ENCODE results near the gene FBN1.

FBN1 gene

DNA sequence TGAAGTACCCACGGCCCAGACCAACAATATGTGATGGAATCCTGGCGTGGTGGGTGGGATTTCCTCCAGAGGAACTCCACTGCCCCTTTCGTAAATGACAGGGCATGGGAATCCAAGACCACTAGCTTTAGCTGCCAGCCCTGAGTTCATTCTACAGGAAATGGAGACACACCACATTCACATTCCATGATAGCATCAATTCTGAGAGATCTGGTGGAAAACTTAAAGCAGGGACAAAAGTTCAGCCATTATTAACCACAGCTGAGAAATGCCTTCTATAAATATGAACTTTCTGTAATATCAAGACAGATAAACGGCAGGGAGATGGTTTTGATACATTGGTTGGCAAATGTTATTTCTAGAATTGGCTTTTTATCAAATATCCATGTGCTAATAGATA, 98.2 kb downstream of the FBN1 start:
- no peak for DNase-seq

GRCh38 chr15:48546296-48546695, 99.2 kb downstream of the FBN1 start:
- DNase-seq: no peak

GRCh38 chr15:48544778-48545177, 100.7 kb downstream of the FBN1 start:
- DNase-seq: no peak

DNA sequence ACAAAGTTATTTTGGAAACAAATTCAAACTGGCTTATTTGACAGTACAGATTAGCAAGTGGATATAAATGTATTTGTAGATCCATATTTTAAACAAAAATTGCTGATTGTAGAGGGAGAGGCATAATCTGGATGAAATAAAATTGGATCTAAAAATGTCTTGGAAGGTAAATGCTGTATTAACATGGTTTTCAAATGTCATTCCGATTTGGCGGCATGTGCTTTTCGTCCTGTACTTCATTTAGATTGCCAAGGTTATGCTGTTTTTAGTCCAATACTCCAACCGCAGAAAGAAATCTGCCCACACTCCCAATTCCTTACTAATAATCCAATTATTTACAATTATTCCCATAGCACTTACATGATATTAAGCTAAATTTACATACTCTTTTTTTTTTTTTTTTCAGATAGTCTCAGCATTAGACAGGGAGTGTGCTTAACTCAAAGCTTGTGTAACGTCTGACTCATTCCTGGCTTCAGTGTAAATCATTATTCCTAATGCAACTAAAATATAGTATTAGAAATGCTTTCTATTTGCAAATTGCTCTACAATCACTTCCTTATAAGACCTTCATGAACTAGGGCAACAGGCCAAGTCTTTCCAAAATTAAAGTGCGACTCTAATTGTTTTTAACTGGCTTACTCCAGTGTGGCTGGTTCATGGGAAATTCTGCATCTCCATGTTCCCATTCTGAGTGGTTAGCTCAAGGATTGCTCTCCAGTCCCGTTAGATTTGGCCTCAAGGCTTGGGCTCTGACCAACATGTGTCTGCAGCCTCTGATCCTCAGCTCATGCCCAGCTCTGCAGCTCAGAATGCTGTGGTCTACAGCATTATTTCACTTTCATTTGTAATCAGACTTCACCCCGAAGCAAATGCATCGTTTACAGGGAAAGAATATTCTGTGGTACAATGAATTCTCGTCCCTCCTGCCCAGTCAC, 103.9 kb downstream of the FBN1 start:
- no peak for DNase-seq

DNA sequence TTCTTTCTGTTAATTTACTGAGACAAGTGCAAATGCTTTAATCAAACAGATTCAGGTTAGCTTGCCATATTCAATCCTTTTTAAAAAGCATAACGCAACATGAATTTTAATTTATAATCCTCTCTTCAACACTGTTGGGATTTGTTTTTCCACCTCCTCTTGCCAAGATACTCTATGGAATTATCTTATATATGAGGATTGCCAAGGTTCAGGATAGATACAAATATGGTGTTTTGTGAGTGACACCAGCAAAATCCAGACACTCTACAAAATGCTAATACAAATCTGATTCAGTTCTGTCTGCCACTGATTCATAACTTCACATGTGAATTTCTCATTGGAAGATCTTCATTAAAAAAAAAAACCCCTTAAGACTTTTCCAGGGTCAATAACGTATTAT, 104.8 kb downstream of the FBN1 start:
- no peak for DNase-seq

DNA sequence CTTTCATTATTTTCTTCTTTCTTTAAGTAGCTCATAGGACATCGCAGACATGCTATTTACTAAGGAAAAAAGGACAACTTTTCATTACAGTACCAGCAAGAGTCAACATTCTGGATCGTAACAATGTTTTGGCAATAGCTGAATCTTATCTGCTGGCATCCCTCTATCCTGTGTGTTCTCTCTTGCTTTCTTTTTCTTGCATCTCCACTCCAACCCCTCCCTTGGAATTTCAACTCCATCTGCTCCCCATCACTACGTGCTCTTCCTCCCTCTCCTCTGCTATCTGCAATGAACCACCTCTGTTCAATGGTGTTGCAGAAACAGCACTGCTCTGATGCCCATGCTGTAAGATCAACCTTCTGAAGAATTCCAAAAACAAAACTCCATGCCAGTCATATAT, 106.6 kb downstream of the FBN1 start:
- no peak for DNase-seq

DNA sequence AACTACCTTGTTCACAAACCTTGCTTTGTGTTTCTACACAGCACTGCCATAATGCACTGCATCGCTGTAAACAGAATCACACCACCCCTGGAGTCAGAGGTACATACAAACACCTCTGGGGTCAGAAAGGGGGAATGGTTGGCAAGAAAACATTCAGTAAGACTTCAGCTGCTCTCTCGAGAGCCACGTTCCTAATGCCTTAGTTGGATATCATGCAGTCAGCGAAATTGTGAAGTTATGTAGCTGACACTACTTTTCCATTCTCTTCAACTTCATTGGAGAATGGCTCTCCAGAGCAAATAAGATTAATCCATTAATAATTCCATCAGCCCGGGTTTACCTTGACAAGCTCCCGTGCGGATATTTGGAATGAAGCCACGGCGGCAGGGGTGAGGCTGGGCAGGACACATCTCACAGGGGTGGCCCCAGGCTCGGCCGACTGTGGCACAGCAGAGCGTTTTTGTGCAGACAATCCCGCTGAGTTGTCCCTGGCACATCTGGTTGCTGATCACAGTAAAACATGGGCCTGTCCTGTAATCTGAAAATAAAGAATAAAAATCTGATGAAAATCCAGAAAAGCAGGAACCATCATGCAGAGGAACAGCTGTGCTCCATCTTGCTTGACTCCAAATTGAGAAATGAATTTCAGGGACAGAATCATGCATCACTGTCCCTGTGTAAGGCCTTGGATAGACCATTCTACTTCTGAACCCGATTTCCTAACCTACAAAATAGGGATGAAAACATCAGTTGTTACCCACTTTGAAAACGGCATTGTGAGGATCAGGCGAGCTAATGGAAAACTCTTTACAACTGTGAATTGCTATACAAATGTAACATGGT, 108.0 kb downstream of the FBN1 start:
- DNase-seq: no peak

DNA sequence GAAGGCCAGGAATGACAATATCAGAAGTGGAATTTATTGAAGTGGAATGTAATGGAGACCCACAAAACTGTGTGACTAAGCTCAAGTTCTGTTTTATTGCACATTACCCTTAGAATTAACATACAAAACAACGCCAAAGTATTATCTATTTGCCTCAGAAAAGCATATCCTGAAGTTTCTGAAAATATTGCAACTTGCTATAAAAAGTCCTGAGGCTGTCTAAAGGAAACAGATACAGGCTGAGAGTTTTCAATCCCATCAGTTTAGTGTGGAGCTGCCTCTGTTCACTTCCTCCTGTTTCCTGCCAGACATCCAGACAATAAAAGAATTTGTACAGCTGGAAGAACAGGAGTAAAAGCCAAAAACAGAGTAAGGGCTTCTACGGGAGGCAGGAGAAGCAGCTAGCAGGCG, 108.8 kb downstream of the FBN1 start:
- DNase-seq: no peak

GRCh38 chr15:48533982-48534381, 111.5 kb downstream of the FBN1 start:
- DNase-seq: no peak

DNA sequence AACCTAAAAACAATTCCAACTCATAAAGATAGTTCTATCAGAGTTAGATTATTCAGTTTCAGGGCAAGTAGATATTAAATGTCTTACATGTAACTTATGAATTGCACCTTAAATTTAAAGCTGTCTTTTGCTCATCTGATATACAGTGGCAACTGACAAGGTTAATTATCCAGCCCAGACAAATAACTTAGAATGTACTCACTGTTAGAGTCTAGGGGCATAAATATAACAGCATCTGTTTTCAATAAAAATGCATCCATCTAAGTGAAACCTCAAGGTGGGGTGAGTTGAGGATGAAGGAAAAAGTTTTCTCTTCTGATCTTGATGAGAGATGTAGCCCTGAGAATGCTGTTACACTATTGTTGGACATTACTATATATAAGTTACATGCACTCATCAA, 112.6 kb downstream of the FBN1 start:
- no peak for DNase-seq

- no peak for DNase-seq
Observed at GRCh38 chr15:48530528-48530927, 115.0 kb downstream of the FBN1 start.

DNA sequence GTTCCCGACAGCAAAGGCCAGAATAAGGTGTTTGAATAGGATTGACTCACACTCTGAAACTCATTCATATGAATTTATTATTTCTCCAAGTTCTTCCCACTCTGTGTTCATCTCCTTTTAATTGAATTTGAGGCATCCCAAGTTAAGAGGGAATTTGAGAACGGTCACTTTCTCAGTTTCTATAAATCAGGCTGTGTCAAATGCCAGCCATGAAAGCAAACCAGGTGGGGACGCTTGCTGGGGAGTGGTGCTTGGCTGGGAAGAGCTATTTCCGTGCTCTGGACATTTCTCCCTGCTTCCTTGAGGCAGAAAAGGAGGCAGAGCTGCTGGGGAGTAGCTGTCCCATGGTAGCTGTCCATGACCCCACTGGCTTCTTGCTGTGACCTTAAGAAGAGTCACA, 116.6 kb downstream of the FBN1 start:
- DNase-seq: no peak

DNA sequence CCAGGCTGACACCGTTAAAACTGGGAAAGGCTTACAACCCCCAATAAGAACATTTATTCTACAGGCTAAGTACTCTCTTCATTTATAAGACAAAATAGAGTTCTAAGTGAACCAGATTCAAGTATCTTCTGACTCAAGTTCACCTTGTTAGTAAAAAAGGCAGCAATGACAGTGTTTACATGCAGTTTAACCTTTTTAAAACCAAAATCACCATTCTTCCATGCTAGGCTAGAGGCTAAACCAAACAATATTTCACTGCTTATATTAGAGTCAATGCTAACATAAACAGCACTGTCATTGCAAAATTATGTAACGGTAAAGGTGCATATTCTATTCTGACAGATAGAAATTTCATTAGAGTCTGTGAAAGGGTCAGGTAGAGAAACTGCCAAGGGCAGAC, 118.0 kb downstream of the FBN1 start:
- DNase-seq: no peak

DNA sequence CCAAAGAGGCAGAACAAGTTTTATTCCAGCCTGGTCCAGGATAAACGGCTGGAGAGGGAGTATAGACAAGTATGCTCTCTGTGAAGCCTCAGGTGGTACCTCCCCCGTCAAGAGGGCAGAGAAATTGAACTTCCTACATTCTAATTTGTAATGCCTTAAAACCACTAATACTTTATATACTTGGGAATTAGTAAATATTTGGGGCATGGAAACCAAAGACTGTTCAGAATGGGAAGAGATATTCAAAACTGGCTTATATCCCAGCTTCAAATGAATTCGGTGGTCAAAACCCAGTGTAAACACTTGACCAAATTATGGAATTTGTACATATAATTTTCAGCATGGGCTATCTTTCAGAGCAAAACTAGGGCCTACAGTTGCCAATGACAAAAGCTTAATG, 122.6 kb downstream of the FBN1 start:
- no peak for DNase-seq

- no peak for DNase-seq
Observed at GRCh38 chr15:48522123-48522522, 123.4 kb downstream of the FBN1 start.

DNA sequence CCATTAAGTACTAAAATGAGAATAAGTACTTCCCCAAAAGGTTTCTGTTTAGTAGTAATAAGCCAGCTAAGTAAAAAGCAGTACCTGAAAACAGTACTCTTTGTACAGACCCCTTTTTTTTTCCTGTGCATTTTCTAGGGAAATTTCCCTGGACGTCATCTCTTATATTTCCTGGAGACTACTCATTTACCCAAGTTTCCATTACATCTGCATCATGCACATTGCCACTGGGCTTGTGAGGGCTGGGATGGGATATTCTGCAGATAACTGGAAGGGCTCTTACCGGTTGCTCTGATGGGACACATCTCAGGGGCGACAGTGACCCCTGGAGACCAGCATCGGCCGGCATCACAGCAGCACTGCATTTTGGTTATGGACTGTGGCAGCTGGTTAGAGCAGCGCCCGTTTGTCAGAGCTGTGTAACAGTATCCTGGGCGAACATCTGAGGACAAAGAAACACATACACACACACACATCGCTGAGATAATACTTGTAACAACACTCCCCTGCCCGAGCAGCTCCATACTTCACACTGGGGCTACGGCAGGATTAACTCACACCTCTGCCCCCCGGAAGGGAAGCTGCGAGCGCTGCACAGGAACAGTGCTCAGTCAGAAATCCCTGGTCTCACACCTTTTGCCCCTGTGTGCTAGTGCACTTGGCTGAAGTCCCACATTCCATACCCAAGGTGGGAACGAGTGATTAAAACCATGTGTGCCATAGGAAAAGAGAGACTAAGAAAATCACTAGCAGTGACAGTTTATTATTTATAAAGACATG, 124.9 kb downstream of the FBN1 start:
- DNase-seq: no peak

DNA sequence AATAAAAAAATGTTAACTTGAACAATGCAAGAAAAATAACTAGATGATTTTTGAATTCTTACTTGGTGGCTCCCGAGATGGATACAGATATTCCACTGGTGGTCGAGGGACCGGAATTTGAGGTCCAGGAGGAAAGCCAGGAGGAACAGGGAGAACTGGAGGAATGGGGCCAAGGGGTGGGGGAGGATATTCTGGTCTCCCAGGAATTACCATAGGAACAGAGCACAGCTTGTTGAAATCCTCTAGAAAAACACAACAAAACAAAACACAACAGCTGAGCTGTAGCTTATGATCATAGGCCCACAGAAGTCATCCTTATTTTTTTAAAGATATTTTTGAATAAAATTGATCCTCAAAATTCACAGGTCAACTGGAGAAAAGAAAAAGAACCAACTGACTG, 129.4 kb downstream of the FBN1 start:
- no peak for DNase-seq

DNA sequence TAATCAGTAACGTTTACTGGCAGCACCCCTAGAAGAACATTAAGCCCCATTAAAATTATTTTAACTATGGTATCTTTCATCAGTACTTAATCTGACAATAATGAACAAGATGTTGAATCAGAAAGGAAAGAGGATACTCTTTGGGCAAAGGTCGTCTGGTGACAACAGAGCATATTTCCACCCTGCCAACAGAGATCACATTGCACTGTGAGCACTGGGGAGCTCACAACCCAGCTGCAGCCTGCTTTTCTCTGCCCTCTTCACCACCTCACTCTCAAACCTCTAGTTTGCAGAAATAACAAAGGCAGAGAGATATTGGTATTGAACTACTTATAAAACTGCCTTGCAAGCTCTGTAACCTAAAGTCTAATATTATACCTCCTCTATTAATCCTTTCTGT, 130.0 kb downstream of the FBN1 start:
- DNase-seq: no peak

DNA sequence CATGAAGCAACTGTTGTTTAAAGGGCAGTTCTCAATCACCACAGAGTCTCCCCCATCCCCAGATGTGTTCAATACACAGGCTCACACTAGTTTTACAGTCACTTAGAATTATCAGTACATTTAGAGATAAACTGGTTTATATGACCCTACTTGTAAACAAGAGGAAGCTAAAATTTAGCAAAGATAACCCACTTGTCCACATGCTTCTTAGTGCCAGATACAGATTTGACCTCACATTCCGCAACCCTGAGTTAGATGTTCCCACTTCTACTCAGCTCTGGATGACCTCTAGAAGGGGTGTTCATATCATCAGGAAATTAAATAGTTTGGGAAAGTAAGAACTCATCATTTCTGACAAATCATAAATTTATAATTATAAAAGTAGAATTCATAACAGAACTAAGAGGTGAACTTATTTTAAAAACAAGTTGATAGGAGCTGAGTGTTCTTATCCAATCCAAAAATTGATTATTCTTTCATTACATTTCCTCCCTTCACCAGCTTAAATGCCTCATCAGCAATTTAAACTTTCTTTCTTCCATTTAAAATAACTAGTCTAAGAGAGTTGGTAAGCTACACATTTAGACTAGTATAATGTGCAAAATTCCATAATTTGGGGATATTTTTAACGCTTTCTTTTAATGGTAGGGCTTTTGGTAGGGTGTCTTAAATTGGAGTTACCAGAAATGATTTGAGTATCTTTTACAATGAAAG, 131.2 kb downstream of the FBN1 start:
- DNase-seq: no peak

- DNase-seq: no peak
Observed at GRCh38 chr15:48510976-48511375, 134.5 kb downstream of the FBN1 start.

DNA sequence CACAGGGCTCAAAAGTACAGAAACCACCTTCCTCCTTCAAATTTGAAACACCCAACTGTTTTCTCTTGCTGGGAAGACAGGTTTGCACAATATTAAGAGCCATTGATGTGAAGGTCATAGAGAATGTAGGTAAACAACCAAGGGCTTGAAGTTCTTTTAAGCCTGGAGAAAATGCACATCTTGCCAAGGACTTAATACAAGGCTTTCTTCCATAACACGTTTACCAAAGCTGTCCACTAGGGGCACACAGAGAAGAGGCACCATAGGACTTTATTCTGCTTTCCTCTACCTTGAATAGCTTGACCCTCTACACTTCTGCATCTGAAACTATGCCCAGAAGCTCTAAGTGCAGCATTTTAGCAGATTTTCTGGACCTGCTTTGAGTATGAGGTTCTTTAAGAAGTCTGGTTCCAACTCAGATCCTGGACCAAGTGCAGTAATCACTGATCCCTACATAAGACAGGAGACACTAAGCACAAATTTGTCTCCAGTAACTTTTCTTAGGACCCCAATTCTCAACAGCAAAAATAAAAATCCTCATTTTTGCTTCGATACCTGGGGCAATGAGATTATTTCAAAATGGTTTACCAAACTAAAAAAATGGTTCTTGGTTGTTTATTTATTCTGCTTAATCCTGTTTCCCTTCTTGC, 138.0 kb downstream of the FBN1 start:
- DNase-seq: no peak

DNA sequence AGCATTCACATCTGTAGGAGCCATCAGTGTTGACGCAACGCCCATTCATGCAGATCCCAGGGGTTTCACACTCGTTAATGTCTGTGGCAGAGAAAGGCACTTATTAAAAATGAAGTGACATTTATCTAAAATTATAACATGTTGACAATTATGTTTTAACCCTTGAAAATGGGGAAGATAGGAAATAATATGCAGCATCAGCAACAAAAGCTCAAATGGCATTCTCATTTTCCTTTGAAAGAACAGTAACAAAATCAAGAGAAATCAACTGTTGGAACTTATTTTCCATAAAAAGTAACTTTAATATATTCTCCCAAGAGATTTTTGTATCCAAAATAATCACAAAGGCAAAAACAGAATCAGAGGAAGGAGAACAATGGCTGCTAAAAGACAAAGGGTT, 140.4 kb downstream of the FBN1 start:
- DNase-seq: no peak
